ENCODE results near the gene KLHDC8A.

The KLHDC8A gene

GRCh38 chr1:205348554-205349487 lies 7.9 kb downstream of the KLHDC8A start (continued):
- TF ChIP-seq PRDM2 (tag by site-specific recombination; IDR thresholded peaks at IDR 0.05; ENCODE audit: borderline replicate concordance) (no peak), ZNF214 (tag by site-specific recombination; IDR thresholded peaks at IDR 0.05; ENCODE audit: borderline replicate concordance) (no peak), ZBTB48 (tag by site-specific recombination; IDR thresholded peaks at IDR 0.05) (0 out of 2 replicates have a peak, but pooled peaks have one; percentile 17), ZSCAN18 (tag by site-specific recombination; IDR thresholded peaks at IDR 0.05) (no peak), ZNF18 (tag by site-specific recombination; IDR thresholded peaks at IDR 0.05) (no peak), ZNF704 (tag by site-specific recombination; IDR thresholded peaks at IDR 0.05) (no peak), PRDM4 (tag by site-specific recombination; IDR thresholded peaks at IDR 0.05) (no peak), YY2 (tag by site-specific recombination; IDR thresholded peaks at IDR 0.05) (no peak), HOXC10 (CRISPR knock-in tag; IDR thresholded peaks at IDR 0.05) (no peak), ZSCAN30 (tag by site-specific recombination; IDR thresholded peaks at IDR 0.05) (no peak), ZNF585B (tag by site-specific recombination; IDR thresholded peaks at IDR 0.05) (no peak), ZFHX2 (tag by site-specific recombination; conservative IDR thresholded peaks at IDR 0.05) (peak; percentile 10; the same call in 1 of the 2 replicates), ZNF510 (tag by site-specific recombination; IDR thresholded peaks at IDR 0.05; ENCODE audit: insufficient replicate concordance) (no peak), CTCF (tag by site-specific recombination; IDR thresholded peaks at IDR 0.05) (no peak), ZNF658 (tag by site-specific recombination; IDR thresholded peaks at IDR 0.05) (no peak), ZNF155 (tag by site-specific recombination; IDR thresholded peaks at IDR 0.05) (no peak), OVOL3 (tag by site-specific recombination; IDR thresholded peaks at IDR 0.05) (no peak), BCL6B (tag by site-specific recombination; IDR thresholded peaks at IDR 0.05) (no peak), ZSCAN4 (tag by site-specific recombination; IDR thresholded peaks at IDR 0.05) (no peak), ZNF146 (tag by site-specific recombination; IDR thresholded peaks at IDR 0.05) (no peak), ZNF404 (tag by site-specific recombination; IDR thresholded peaks at IDR 0.05) (no peak)

Data from HEK293 (cell line).